IPS-18c (cell line): Measurements from ENCODE around the gene ENGASE.

ENCODE experiments used
- H3K4me3 ChIP-seq: 2 replicates; pipeline ENCODE4 v1.7.0; 2013; ENCODE audit warnings: low read depth, mild to moderate bottlenecking, low read length, moderate library complexity; ENCODE audit not compliant: insufficient read depth
- H3K9me3 ChIP-seq: one replicate; pipeline ENCODE4 v1.6.1; 2013; ENCODE audit warnings: mild to moderate bottlenecking, low read length, moderate library complexity; ENCODE audit not compliant: control insufficient read depth, insufficient read depth

Gene ENGASE

DNA sequence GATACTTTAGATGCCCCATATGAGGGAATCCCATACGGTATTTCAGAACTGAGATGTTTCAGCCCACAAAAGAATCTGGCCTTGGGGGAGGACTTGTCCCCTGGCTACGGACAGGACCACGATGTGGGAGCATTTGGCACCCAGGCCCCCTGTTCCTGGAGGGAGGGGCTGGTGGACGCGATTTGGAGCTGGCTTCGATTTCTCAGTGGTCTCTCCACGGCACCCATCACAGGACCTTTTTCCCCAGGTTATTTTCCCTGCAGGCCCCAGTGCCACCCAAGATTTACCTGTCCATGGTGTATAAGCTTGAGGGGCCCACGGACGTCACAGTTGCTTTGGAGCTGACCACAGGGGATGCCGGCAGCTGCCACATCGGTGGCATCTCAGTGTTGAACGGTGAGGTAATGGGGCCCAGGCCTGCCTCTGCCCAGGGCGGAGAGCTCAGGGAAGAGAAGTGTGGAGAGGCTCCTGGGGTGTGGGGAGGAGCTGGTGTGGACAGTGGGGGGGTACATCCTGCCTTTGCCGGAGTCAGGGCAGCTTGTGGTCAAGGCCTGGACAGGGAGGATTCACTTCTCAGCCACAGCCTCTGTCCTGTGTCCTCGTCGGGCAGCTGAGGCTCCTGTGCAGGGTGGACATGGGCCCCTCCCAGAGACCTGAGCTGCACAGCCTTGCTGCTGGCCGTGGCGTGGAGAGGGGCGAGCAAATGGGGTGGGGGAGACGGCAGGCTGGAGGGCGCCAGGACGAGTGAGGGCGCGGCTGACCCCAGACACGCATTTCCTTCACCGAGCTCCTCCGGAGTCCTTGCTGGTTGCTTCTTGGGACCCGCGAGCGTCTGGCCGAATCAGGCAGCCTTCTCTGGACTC, 9.9 kb downstream of the ENGASE start:
- H3K4me3 ChIP-seq, result no peak overlapping the region
- H3K9me3 ChIP-seq, result no peaks in the 10 kb centered on the region

DNA sequence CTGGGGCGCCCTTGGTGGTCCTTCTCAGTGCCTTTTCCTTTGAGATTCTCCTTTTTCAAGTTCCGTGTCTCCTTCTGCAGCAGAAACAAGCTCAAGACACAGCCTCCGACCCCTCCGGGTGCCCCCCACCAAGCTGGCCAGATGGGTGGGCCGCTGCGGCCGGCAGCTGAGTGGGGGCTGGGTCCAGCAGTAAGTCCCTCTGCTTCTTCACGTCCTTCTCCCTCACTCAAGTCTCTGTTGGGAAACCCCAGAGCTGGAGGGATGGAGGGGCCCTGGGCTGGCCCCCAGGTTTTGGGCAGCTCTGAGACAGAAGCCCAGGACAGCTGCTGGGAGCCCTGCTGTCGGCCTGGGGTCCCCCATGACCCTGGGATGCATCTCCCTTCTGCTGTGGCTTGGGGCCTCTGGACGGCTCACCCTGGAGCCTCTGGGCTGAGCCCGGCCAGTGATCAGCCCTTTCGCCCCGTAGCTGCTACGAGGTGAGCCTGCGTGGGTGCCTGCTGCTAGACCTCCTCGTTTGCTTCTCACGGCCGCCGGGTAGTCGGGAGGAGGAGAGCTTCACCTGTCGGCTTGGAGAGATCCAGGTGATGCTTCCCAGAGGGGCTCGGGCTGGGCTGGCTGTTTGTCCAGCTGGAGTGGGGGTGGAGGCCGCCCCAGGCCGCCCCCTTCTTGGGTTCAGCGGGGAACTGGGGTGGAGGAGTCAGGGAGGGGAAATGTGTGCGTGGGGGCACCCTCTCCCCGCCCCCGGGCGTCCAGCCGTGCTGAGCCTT, 10.7 kb downstream of the ENGASE start:
- Histone ChIP-seq H3K9me3 (no peaks in the 10 kb centered on the region), H3K4me3 (no peak overlapping the region)

DNA sequence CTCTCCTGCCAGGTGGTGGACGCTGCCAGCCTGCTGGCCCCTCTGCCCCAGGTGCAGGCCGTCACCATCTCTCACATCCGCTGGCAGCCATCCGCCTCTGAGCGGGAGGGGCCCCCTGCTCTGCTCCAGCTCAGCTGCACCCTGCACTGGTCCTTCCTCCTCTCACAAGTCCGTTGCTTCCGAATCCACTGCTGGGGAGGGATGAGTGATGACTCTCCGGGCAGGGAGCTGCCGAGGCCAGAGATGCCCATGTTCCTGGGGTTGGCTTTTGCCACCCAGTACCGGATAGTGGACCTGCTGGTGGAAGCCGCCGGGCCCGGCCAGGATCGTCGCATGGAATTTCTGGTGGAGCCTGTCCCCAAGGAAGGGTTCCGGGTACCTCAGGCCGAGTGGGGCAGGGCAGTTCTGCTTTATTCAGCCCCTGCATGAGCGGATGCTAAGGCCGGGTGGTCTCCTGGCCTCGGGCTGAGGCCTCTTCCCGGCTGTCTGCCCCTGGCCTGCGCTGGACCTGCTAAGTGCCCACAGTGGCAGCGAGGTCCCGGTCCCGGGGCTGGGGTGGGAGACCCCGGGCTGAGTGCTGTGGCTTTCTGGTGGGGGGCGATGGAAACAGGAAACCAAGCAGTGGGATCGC, 11.4 kb downstream of the ENGASE start:
- no peak overlapping the region for H3K4me3 ChIP-seq
- H3K9me3 ChIP-seq, result no peaks in the 10 kb centered on the region

DNA sequence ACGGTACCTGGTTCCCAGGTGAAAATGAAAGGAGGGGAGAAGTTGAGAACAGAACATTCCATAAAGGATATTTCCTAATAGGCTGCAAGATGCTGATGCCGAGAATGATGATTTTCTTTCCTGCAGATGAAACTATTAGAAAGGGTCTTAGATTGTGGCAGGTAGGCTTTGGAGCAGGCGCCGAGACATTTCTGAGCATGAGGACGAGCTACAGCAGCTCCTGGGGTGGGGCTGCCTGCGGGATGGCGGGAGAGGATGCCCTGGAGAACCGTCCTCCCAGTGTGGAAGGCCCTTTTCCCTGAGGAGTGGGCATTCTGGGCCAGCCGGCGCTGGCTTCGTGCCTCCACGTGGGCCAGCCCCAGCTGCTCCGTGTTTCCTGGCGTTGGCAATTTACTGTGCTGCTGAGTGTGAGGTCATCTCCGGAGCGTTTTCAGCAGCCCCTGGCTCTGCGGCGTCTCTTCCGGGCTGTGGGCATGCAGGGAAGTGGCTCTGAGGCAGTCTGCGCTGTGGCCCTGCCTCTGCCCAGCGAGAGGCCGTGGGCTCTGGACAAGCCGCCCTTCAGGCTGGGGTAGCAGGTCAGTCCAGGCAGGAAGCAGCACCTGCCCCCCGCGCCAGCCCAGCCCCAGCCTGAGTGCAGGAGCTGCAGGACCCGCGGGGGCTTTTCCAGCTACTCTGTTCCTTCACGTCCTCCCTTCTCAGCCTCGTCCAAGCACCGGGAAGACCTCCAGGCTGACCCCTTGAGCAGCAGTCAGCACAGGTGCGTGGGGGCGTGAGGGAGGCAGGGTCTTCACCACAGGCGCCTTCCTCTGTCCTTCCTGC, 12.2 kb downstream of the ENGASE start:
- Histone ChIP-seq H3K4me3 (no peak overlapping the region), H3K9me3 (no peaks in the 10 kb centered on the region)

DNA sequence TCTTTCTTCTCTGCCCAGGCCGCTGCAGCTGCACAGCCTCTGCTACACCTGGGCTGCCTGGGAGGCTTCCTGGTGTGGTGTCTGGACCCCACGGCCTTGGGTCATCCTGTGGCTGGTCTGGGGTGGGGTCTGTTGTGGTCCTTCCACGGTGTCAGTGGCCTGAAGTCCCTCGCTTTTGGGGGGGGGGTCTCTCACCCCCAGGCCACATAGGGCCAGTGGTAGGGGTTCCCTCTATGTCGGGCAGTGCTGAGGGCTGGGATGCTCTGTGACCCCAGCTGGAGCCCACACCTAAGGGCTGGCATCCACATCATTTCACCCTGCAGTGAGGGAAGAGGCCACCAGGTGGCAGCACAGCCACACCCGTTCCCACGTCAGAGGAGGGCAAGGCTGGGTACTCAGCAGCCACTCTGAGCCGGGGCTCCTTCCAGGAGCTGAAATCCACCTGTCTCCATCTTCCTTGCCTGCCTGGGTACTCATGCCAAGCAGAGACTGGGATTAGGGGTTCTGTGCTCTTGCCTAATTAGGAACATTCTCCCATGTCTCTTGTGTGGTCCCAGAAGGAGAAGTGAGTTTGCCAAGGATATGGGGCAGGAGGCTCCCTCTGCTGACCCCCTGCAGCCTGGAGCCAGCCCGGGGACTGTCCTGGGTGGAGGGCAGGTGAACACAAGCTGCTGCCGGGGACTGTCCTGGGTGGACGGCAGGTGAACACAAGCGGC, 13.0 kb downstream of the ENGASE start:
- H3K4me3 ChIP-seq, result no peak overlapping the region
- H3K9me3 ChIP-seq, result no peaks in the 10 kb centered on the region

DNA sequence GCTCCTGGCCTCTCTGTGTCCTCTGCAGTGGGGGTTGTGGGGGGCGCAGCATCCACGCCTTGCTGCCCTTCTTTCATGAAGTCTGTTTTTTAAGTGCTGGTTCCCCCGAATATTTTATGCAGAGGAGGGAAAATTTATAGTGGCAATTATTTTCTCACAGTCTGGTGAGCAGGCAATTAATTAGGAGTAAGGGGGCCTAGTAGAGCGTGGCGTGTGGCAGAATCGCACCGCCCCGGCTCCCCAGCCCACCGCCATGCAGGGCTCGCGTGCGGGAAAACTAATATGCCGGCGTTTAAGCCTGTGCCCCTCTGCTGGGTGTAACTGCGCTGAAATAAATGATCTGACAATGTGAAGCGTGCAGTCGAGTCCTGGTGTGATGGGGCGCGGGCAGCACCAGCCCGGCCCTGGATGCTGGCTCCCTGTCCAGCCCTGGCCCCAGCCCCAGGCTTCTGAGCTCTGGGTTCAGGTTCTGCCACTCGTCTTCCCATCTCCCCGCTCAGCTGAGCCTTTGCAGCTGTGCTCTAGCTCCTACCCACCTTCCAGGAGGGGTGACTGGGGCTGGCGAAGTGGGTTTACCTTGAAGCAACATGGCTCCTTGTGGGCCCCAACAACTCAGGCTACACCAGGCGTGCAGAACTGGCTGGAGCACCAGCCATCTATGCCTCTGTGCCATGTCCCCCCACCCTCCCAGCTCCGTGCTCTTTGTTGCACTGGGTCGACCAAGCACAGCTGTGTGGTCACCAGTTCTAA, 13.8 kb downstream of the ENGASE start:
- Histone ChIP-seq H3K9me3 (no peaks in the 10 kb centered on the region), H3K4me3 (no peak overlapping the region)

DNA sequence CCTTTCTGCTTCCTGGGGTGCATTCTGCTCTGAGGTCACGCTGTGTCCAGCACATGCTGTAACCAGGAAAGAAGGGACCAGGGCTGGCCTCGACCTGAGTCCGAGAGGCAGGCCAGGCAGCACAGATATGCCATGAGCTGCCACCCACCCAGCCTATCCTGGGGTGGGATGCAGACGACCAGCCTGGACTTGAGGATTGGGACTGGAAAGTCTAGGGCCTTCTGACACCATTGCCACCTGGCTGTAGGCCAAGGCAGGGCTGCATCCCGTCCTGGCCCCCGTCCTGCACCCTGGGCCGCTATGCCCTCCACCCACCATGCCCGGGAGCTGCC, 14.3 kb downstream of the ENGASE start:
- H3K9me3 ChIP-seq, result no peaks in the 10 kb centered on the region
- H3K4me3 ChIP-seq, result no peak overlapping the region

DNA sequence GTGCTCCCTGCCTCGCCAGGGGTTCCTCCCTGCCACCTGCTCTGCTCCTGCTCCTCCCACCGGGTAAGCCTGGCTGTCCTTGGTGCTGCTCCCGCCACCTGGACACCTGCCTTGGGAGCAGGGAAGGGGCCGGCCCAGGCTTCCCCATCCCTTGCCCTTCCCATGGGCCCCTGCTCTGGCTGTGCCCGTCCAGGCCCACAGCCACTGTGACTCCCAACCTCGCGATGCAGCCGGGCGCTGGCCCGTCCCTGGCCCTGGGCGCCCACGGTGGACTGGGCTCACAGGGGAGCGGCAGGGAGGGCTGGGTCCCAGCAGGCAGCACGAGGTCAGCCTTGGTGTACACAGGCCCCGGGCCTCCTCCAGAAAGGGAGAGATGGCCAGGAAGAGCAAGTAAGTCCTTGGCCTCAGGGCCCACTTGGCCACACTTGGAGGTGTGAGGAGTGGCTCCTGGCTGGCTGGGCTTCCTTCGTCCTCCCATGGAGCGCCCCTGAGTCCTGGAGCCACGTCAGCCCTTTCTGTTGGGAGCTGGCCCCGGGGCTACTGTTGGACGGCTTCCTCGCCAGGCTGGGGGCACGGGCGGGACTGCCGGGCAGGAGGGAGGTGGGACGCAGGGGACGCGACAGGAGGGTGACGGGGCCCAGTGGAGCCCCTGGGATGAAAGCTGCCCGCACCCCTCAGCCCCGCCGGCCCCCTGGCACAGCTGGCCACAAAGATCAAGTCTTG, 15.3 kb downstream of the ENGASE start:
- Histone ChIP-seq H3K9me3 (no peaks in the 10 kb centered on the region), H3K4me3 (no peak overlapping the region)

DNA sequence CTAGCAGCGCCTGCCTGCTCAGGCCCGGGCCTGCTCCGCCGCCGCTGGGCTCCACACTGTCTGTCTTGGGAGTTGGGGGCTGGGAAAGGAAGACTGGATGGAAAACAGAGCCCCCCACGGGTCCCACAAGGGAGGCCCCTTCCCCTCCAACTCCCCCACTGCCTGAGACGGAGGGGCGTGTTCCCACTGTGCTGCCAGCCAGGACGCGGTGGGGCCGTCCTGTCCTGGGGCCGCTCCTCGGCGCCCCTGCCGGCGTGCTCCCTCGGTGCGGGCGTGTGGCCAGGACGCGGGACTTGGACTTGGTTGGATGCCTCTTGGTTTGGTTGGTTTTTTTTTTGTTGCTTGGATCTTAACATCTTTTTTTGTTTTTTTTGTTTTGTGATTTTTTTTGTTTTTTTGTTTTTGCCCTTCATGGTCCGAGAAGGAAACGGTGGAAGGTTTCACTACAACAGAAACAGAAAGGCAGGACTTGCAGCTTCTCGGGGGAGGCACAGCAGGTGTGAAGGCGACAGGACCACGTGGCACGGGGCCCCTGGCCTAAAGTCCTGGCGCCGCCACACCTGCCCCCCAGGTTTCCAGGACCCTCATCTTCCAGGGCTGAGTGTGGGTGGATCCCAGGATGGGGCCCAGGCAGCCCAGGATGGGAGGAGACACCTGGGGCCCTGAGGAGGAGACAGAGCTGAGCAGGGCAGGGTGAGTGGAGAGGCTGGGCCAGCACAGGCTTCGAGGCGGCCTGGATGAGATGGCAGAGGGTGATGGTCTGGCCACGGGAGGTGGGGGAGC, 16.0 kb downstream of the ENGASE start:
- H3K9me3 ChIP-seq, result no peaks in the 10 kb centered on the region
- no peak overlapping the region for H3K4me3 ChIP-seq

DNA sequence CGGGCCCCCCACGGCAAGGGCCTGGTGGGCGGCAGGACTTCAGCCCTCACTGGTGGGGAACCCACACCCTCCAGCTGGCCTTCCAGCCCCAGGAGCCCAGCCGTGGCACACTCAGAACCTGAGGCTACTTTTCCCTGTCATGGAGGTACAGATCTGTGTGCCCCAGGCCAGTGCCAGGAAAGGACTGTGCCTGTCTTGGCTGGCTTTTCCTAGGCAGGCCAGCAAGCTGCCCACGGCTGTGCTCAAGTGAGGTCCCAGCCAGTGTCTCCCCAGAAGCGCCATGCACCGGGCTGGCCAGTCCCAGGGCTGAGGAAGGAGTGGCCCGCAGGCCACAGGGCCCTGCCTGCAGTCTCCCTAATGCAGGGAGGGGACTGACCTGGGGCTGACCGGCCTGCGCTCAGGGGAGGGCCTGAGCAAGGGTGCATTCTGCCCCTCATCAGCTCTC, 16.6 kb downstream of the ENGASE start:
- no peak overlapping the region for H3K4me3 ChIP-seq
- no peaks in the 10 kb centered on the region for H3K9me3 ChIP-seq

DNA sequence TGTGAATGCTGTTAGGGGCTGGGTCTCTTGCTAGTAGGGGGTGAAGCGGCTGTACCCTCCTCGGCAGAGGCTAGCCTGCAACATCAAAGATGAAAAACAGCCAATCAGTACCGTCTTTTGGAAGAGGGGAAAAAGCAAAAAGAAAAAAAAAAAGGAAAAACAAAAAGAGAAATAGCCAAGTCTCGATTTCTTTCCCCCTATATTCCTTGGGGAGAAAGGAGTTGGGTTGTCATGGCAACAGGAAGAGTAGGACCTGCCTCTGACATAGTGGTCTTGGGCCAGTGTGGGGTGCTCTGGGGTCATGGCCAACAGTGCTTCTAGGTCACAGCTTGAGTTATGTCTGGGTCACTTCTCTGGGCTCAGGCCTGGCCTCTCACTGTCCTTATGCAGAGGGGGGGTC, 17.9 kb downstream of the ENGASE start:
- H3K4me3 ChIP-seq, result no peak overlapping the region

DNA sequence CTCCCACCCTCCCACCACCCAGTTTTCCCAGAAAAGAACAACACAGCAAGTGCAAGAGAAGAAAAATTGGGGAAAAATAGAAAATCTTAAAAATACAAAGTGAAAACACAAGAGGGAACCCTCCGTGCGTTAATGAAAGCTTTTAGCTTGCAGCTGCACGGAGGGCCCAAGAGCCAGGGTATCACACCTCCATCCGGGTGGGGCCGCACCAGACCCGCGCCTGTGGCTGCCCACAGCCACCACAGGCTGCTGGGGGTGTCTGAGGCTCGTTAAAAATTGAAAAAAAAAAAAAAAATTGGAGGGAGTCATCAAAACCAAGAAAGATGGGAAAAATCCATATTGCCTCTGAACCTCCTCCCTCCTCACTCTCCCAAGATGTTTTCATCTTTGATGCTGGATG, 18.6 kb downstream of the ENGASE start:
- H3K9me3 ChIP-seq, result no peaks in the 10 kb centered on the region

More for the DNA sequence above, 17.9 kb downstream of the ENGASE start:
- no peaks in the 10 kb centered on the region for H3K9me3 ChIP-seq

DNA sequence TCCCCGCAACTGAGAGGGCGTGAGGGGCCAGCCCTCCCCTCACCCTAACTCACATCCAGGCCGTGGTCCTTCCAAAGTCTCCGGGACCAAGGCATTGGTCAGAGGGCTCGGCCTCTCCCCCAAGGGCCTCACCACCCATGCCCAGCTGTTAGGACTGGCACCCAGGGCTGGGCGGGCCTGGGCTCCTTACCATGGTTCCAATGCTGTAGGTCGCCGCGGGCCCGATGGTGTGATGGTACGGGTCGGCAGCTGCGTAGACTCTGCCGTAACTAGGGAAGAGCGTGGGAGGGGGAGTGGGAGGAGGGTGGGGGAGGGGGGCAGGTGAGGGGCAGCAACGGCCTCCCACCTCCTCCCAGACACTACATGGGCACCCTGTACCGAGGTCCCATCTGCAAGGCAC, 19.6 kb downstream of the ENGASE start:
- Histone ChIP-seq H3K9me3 (no peaks in the 10 kb centered on the region), H3K4me3 (no peak overlapping the region)

More for the DNA sequence above, 18.6 kb downstream of the ENGASE start:
- H3K4me3 ChIP-seq, result no peak overlapping the region

DNA sequence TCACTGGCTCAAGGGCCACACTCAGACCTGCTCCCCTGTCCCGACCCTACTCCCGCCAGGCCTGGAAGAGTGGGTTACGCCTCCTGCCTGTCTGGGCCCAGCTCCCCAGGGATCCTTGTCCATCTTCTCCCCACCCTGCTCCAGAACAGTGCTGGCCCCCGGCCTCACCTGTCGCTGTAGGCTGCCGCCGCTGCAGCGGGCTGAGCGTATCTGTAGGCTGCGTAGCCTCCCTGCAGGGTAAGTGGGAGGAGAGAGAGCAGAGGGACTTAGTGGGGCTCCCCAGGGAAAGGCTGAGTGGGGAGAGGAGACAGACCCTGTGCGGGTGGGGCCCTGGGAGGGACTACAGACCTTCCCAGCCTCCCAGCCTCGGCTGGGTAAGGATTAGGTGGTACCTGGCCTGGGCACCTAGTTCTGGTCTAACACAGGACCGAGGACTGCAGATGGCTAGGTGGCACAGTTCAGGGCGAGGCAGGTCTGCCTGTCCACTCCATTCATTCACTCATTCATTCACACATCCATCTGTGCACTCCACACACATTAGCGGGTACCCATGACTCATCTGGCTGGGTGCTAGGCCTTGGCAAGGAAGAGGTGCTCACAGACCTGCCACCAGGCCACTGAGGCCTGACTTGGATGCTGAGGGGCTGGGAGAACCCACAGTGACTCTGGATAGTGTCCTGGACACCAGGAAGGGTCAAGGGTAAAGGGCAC, 20.9 kb downstream of the ENGASE start:
- H3K4me3 ChIP-seq, result no peak overlapping the region
- H3K9me3 ChIP-seq, result no peaks in the 10 kb centered on the region
